Measurements from ENCODE around the gene LKAAEAR1. TPM values are rescaled to one million over a fixed set of nuclear protein-coding genes. Genes with fewer than 3 reads are reported as not detected.

Gene LKAAEAR1
- total and polyA plus RNA-seq, 2 of the 13 experiments (the other 11 are each of a cell fraction or from before 2014, with no cell fraction given) = not detected

GRCh38 chr20:64057628-64058498 is 26.3 kb downstream of the LKAAEAR1 start (continued):
- TF ChIP-seq SOX6 (IDR thresholded peaks at IDR 0.05) (no peak), SOX6 (CRISPR knock-in tag; IDR thresholded peaks at IDR 0.05) (peak; percentile 53), ZNF383 (CRISPR knock-in tag; IDR thresholded peaks at IDR 0.05; ENCODE audit: borderline replicate concordance) (0 out of 2 replicates have a peak, but pooled peaks have one; percentile 24), ZNF724P (CRISPR knock-in tag; IDR thresholded peaks at IDR 0.05; ENCODE audit: borderline replicate concordance) (0 out of 2 replicates have a peak, but pooled peaks have one; percentile 71), ZKSCAN5 (CRISPR knock-in tag; IDR thresholded peaks at IDR 0.05) (no peak), PAXIP1 (CRISPR knock-in tag; conservative IDR thresholded peaks at IDR 0.05) (peak; percentile 31), ZSCAN22 (CRISPR knock-in tag; IDR thresholded peaks at IDR 0.05) (no peak; the same call in 1 of the 2 replicates), HDAC1 (CRISPR knock-in tag; IDR thresholded peaks at IDR 0.05) (peak; percentile 58; the same call in 1 of the 2 replicates), ATF7-NPFF (CRISPR knock-in tag; IDR thresholded peaks at IDR 0.05; ENCODE audit: low read depth) (peak; percentile 62; the same call in 1 of the 2 replicates), AGO1 (IDR thresholded peaks at IDR 0.05; ENCODE audit: low read depth, low read length, poor library complexity, severe bottlenecking) (peak; percentile 59), KLF11 (CRISPR knock-in tag; IDR thresholded peaks at IDR 0.05) (no peak), ZNF234 (CRISPR knock-in tag; conservative IDR thresholded peaks at IDR 0.05) (0 out of 2 replicates have a peak, but pooled peaks have one; percentile 53), EHMT2 (IDR thresholded peaks at IDR 0.05; ENCODE audit: borderline replicate concordance, low read depth, low read length) (no peak), KDM4B (CRISPR knock-in tag; IDR thresholded peaks at IDR 0.05) (peak; percentile 35; the same call in 1 of the 2 replicates), FOXA1 (IDR thresholded peaks at IDR 0.05) (no peak), FOXA1 (CRISPR knock-in tag; IDR thresholded peaks at IDR 0.05) (no peak; the same call in 1 of the 2 replicates), E2F1 (CRISPR knock-in tag; IDR thresholded peaks at IDR 0.05) (0 out of 2 replicates have a peak, but pooled peaks have one; percentile 46), ZNF572 (CRISPR knock-in tag; IDR thresholded peaks at IDR 0.05) (peak; percentile 48), ZNF282 (IDR thresholded peaks at IDR 0.05; ENCODE audit: partially characterized antibody) (no peak), ZNF232 (CRISPR knock-in tag; IDR thresholded peaks at IDR 0.05; ENCODE audit: borderline replicate concordance) (no peak), HIVEP1 (CRISPR knock-in tag; IDR thresholded peaks at IDR 0.05) (no peak), PPARG (CRISPR knock-in tag; conservative IDR thresholded peaks at IDR 0.05) (0 out of 2 replicates have a peak, but pooled peaks have one; percentile 21), DMAP1 (CRISPR knock-in tag; IDR thresholded peaks at IDR 0.05) (no peak; the same call in 1 of the 2 replicates), THAP11 (CRISPR knock-in tag; IDR thresholded peaks at IDR 0.05) (peak; percentile 88), ZNF296 (CRISPR knock-in tag; conservative IDR thresholded peaks at IDR 0.05) (peak; percentile 43; the same call in 1 of the 2 replicates)
- TF ChIP-seq, protein P1, sequence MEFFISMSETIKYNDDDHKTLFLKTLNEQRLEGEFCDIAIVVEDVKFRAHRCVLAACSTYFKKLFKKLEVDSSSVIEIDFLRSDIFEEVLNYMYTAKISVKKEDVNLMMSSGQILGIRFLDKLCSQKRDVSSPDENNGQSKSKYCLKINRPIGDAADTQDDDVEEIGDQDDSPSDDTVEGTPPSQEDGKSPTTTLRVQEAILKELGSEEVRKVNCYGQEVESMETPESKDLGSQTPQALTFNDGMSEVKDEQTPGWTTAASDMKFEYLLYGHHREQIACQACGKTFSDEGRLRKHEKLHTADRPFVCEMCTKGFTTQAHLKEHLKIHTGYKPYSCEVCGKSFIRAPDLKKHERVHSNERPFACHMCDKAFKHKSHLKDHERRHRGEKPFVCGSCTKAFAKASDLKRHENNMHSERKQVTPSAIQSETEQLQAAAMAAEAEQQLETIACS (CRISPR knock-in tag; IDR thresholded peaks at IDR 0.05) = 0 out of 2 replicates have a peak, but pooled peaks have one; percentile 39

All from HepG2 (cell line).